Mesothelial cell of epicardium (in vitro differentiated cells): Measurements from ENCODE around the gene CNIH1. TPM values are rescaled to one million over a fixed set of nuclear protein-coding genes. Genes with fewer than 3 reads are reported as not detected.

Experiments used
- DNase-seq, 2 experiments: peaks; one replicate each; pipeline ENCODE4 v3.0.0; 2021; ENCODE audit warnings: low spot score in 2 of 2; ENCODE audit not compliant: unreplicated experiment in 2 of 2
- H3K27ac Mint-ChIP-seq: 2 replicates; pipeline ENCODE4 v1.8.0; 2021; ENCODE audit warnings: mixed read lengths
- H3K27me3 Mint-ChIP-seq: 2 replicates; pipeline ENCODE4 v1.8.0; 2021; ENCODE audit warnings: low read depth, mixed read lengths
- H3K36me3 Mint-ChIP-seq: 2 replicates; pipeline ENCODE4 v1.8.0; 2021; ENCODE audit warnings: mixed read lengths
- H3K4me1 Mint-ChIP-seq: 2 replicates; pipeline ENCODE4 v1.8.0; 2021; ENCODE audit warnings: mixed read lengths
- H3K4me3 Mint-ChIP-seq: 2 replicates; pipeline ENCODE4 v1.8.0; 2021; ENCODE audit warnings: mild to moderate bottlenecking, moderate library complexity, mixed read lengths
- H3K9me3 Mint-ChIP-seq: 2 replicates; pipeline ENCODE4 v1.8.0; 2021; ENCODE audit warnings: mixed read lengths
- total RNA-seq: library from RNA; stranded (reverse); gene quantifications from 3 replicates; pipeline ENCODE4 v1.2.1, GENCODE V29; 2021
- TF ChIP-seq, protein P1 (sequence below): fragments of 200-600 bp; sonication (generic); IDR thresholded peaks from one replicate; pipeline ENCODE4 v1.5.0; 2021; ENCODE audit warnings: antibody characterized with exemption; ENCODE audit not compliant: unreplicated experiment

The CNIH1 gene
- total RNA-seq, 1 donor from 2014 or later = 97.6 TPM

DNA sequence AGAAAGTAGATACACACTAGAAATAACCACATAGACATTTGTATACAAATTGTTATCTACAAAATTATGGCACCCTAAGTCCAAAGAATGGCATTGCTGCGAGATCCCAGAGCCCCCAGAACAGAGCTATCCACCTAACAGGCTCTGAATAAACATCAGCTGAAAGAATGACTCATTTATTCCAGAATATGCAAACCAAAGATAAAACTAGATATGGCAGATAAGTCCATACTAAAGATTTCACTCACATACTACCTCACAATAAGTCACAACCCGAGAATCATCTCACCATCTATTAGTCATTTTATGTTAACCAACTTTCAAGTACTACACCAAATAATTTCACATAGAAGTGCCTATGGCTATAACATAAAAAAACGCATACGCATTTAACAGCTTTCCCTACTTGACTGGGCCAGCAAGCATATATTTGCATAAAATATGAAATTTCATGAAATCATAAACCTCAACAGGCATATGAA lies 5.6 kb downstream of the CNIH1 start:
- no peak for DNase-seq
- Mint-ChIP-seq H3K27ac (peak overlapping the region; percentile 13), H3K4me3 (no peak overlapping the region), H3K4me1 (peaks cover 45% of the 10 kb centered on the region), H3K9me3 (no peaks in the 10 kb centered on the region), H3K27me3 (no peaks in the 10 kb centered on the region), H3K36me3 (peaks cover 10% of the 10 kb centered on the region)
- TF ChIP-seq, protein P1, sequence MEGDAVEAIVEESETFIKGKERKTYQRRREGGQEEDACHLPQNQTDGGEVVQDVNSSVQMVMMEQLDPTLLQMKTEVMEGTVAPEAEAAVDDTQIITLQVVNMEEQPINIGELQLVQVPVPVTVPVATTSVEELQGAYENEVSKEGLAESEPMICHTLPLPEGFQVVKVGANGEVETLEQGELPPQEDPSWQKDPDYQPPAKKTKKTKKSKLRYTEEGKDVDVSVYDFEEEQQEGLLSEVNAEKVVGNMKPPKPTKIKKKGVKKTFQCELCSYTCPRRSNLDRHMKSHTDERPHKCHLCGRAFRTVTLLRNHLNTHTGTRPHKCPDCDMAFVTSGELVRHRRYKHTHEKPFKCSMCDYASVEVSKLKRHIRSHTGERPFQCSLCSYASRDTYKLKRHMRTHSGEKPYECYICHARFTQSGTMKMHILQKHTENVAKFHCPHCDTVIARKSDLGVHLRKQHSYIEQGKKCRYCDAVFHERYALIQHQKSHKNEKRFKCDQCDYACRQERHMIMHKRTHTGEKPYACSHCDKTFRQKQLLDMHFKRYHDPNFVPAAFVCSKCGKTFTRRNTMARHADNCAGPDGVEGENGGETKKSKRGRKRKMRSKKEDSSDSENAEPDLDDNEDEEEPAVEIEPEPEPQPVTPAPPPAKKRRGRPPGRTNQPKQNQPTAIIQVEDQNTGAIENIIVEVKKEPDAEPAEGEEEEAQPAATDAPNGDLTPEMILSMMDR = no peak

DNA sequence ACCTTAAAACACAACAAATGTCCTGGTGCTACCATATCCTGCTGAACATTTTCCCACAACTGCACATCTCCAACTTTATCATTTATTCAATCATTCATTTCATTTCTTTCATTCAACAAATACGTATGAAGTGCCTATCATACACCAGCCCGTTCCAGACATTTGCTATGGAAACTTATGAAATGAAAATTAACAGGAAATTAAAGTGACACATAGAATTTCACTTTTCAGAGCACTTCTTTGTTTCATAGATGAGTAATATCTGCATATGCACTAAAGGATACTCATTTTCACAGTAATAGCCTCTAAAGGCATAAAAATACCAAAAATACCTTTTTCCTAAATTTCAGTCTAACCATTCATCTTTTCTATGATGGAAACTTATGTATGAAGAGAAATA lies 12.6 kb downstream of the CNIH1 start:
- no peak for DNase-seq
- peaks cover 24% of the 10 kb centered on the region for H3K36me3 Mint-ChIP-seq
- H3K4me3 Mint-ChIP-seq = no peak overlapping the region
- H3K27me3 Mint-ChIP-seq = no peaks in the 10 kb centered on the region
- peaks cover 12% of the 10 kb centered on the region for H3K4me1 Mint-ChIP-seq
- no peak overlapping the region for H3K27ac Mint-ChIP-seq
- no peaks in the 10 kb centered on the region for H3K9me3 Mint-ChIP-seq
- TF ChIP-seq, protein P1 = no peak

DNA sequence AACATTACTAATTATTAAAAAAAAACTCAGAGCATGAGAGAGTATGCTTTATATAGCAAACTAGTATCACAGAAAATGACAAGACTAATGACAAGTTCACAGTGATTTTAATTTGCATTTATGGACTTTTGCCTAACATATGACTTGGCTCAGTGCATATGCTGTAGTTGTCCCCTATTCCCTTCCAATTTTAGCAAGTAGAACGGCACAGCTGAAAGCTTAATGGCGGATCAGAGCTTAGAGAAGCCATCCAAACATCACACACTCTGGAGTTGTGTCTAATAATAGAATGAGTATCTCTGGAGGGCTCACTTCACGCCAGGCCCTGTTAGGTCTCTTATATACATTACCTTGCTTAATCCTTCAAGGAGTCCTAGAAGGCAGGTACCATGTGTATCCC lies 13.3 kb downstream of the CNIH1 start:
- no peak overlapping the region for H3K4me3 Mint-ChIP-seq
- peaks cover 7% of the 10 kb centered on the region for H3K4me1 Mint-ChIP-seq
- peaks cover 22% of the 10 kb centered on the region for H3K36me3 Mint-ChIP-seq
- DNase-seq = no peak
- no peaks in the 10 kb centered on the region for H3K9me3 Mint-ChIP-seq
- no peak overlapping the region for H3K27ac Mint-ChIP-seq
- TF ChIP-seq, protein P1 = no peak
- H3K27me3 Mint-ChIP-seq = no peaks in the 10 kb centered on the region

DNA sequence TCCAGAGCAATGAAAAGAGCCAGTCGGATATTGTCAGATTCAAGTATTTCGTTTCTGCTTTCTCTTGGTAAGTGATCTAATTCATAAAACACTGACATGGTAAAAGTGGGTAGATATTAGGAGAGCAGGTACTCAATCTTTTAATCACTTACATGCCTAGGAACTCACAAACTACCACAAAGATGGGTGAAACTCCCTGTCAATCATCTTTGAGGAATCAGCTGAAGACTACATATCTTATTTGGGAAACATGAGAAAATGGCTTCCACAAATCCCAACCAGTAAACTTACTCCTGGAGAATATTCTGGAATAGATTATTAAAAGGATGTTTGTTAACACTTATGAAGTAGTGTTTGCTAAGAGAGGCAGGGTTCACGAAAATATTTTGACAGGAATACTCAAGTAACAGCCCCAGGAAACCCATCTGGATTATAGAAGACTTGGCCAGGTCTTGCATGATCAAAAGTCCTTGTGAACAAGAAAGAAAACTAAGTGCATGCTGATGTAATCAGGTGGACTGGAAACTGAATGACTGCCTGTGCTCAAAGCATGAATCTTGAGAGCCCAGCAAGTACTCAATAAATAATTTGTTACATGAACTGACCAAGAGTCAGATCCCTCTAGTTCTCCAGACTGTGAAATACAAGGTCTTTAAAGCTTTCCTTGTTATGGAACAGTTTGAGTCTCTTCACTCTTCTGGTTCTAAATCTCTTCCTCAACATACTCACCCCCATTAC lies 15.5 kb downstream of the CNIH1 start:
- Mint-ChIP-seq H3K9me3 (no peaks in the 10 kb centered on the region), H3K27ac (peak overlapping the region; percentile 51), H3K27me3 (no peaks in the 10 kb centered on the region), H3K36me3 (peaks cover 22% of the 10 kb centered on the region), H3K4me3 (no peak overlapping the region), H3K4me1 (no peaks in the 10 kb centered on the region)
- TF ChIP-seq, protein P1 = no peak
- no peak for DNase-seq

DNA sequence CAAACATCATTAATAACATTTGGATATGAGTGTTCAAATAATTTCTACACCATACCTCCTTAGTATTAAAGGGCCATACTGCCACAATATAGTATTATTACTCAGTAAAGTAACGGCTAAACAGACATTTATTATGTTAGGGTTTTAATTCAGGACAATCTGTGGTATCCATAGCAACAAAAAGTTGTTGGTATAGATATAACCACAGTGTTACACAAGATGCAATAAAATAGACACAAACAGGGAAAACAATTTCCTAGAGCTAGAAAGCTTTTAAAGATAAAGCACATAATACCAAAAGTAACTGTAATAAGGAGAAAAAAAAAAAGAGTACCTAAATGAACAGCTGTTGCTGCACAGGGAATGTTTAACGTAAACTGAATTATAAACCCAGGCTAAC lies 16.1 kb downstream of the CNIH1 start:
- TF ChIP-seq, protein P1 = no peak
- Mint-ChIP-seq H3K27ac (no peak overlapping the region), H3K4me3 (no peak overlapping the region), H3K4me1 (peaks cover 2% of the 10 kb centered on the region), H3K9me3 (no peaks in the 10 kb centered on the region), H3K36me3 (peaks cover 20% of the 10 kb centered on the region), H3K27me3 (no peaks in the 10 kb centered on the region)
- DNase-seq = no peak

DNA sequence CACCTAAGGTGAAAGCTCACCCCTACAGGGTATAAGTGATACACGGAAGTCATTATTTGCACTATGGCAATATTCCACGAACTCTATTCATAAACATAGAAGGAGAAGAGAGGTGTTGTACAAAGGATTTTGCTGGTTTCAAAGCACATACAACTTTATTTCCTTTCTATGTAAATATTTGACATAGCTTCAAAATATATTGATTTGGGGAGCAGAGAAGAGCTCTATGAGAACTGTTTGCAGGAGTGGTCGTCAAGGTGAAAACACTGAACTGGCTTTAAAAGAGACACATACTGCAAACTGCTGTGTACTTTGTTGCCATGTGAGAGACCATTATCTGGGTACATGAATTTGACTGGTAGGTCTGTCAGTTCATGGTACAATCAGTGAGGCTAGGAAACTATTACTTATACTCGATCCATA lies 16.7 kb downstream of the CNIH1 start:
- peaks cover 2% of the 10 kb centered on the region for H3K4me1 Mint-ChIP-seq
- no peak overlapping the region for H3K4me3 Mint-ChIP-seq
- TF ChIP-seq, protein P1 = no peak
- H3K9me3 Mint-ChIP-seq = no peaks in the 10 kb centered on the region
- H3K36me3 Mint-ChIP-seq = peaks cover 14% of the 10 kb centered on the region
- no peak overlapping the region for H3K27ac Mint-ChIP-seq
- no peak for DNase-seq
- H3K27me3 Mint-ChIP-seq = no peaks in the 10 kb centered on the region
